ENCODE measurements around the gene NFATC3.

- TF ChIP-seq CTCF (IDR thresholded peaks at IDR 0.05) (no peak), POLR2A (IDR thresholded peaks at IDR 0.05) (no peak)
Measured at GRCh38 chr16:68079376-68079625, 5.9 kb upstream of the NFATC3 start.

All from heart left ventricle (tissue), 13 donors.